Stimulated activated CD4-positive, alpha-beta T cell treated with anti-CD3 and anti-CD28 coated beads, Interleukin-2, amount 100 ng/mL, for 4 hours (primary cell): ENCODE results near the gene PRPF40A.

ENCODE experiments used
- DNase-seq: peaks from one replicate; pipeline ENCODE4 v3.0.0-alpha.2; 2020; ENCODE audit warnings: low read depth

The PRPF40A gene

GRCh38 chr2:152718076-152718908, 1.0 kb upstream of the PRPF40A start, which contains the start of gene ARL6IP6:
ARL6IP6 (plus strand) TSS chr2:152718620; CDS start chr2:152718625, 5 bp downstream.
- DNase-seq: peak; percentile 89

GRCh38 chr2:152716805-152717227, 445 bp downstream of the PRPF40A start:
- DNase-seq: peak; percentile 15

- no peak for DNase-seq
These were observed 1.3 kb downstream of the PRPF40A start for GRCh38 chr2:152715854-152716428.

GRCh38 chr2:152715112-152715511, 2.1 kb downstream of the PRPF40A start:
- DNase-seq: no peak

- no peak for DNase-seq
These were observed 6.5 kb downstream of the PRPF40A start for GRCh38 chr2:152710713-152711112.

DNA sequence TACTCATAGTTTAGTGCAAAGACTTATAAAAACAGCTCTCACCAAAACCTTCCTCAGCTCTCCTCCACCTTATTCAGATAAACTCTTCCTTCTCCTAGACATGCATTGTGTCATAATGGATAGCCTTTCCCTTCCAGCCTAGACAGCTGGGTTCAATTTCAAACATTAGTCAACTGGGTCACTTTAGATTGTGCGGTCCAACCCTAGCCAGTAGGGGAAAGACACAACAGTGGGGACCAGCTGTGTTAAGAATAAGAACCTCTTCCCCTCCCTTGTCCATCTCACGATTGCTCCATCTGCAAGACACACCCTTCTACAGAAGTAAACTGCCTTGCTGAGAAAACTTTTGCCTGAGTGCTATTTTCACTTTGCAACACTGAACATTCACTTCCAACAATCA, 8.5 kb downstream of the PRPF40A start:
- no peak for DNase-seq

DNA sequence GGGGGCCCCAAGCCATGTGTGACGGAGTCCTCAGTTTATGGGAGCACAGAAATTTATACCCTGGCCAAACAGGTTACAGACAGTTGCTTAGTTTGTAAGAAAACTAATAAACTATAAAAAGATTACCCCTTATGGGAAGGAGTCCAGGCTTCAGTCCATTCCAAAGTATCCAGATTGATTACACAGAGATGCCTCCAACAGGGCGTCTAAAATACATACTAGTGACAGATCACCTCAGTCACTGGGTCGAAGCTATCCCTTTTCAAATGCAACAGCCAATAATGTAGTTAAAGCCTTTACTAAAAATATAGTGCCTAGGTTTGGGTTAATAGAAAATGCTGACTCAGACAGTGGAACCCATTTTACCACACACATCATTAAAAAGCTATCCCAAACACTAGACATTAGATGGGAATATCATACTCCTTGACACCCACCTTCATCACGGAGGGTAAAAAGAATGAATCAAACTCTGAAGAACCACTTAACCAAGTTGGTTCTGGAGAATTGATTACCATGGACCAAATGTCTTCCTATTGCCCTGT, 10.7 kb downstream of the PRPF40A start:
- DNase-seq: no peak

- no peak for DNase-seq
These were observed 16.1 kb downstream of the PRPF40A start for GRCh38 chr2:152701198-152701597.

GRCh38 chr2:152696476-152696875, 20.8 kb downstream of the PRPF40A start:
- no peak for DNase-seq

- no peak for DNase-seq
These were observed 21.5 kb downstream of the PRPF40A start for GRCh38 chr2:152695763-152696162.

GRCh38 chr2:152694161-152694661, 23.1 kb downstream of the PRPF40A start:
- peak; percentile 37 for DNase-seq

- no peak for DNase-seq
These were observed 24.2 kb downstream of the PRPF40A start for GRCh38 chr2:152693033-152693432.

GRCh38 chr2:152686321-152686720, 30.9 kb downstream of the PRPF40A start:
- no peak for DNase-seq

DNA sequence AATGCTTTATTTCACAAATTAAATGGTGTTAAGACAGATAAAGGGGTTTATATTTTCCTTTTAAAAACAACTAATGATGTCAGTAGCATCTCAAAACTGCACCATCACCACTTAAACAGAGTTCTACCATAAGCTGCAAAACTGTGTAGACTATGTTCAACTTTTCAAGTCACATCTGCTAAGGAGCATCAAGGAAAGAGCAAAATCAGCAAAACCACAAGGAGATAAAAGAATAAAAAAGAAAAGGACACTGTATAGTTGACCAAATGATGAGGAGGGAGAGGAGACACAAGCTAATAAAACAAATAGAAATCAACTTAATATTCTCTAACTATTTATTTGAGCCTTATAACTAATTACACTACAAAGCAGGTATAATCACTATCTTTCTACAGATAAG, 33.9 kb downstream of the PRPF40A start:
- no peak for DNase-seq

DNA sequence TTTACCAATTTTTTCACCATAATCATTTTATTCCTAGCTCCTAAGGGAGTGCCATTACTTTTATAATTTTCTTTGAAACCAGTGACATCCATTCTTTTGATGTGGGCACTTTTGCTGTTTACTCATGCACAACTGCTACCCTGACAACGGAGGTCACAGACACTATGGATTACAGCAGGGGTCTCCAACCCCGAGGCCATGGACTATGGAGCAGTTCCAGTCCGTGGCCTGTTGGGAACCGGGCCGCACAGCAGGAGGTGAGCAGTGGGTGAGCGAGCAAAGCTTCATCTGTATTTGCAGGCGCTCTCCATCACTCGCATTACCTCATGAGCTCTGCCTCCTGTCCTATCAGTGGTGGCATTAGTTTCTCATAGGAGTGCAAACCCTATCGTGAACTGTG, 34.6 kb downstream of the PRPF40A start:
- DNase-seq: no peak

DNA sequence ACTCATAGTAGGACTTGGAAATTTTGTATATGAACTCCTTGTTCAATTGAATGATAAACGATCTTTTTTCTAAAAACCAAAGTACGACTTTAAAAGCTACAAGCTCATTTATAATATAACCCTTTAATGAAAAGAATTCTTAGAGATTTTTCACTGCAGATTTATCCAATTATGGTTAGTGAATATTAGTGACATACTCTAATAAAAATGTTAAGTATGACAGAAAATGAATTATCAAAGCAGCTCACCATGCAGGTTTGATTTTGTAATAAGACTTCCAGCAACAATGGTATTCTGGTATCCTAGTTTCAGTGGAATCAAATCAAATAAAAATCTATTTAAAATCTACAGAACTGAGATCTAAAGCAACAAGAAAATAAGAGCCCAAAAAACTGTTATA, 38.5 kb downstream of the PRPF40A start:
- DNase-seq: no peak

DNA sequence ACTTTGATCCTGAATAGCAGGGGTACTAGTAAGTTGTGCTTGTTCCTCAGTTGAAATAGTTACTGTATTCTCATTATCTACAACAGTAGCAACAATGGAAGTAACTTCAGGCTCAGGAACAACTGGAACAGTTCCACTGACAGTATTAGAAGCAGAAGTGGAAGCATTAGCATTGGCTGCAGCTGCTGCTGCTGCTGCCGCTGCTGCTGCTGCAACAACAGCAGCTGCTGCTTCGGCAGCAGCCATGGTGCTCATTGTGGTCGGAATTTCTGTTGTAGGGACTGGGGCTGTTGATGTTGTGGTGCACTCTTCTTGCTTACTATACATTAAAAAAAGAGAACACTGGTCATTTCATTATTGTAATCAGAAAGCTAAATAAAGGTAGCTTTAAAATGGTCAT, 40.8 kb downstream of the PRPF40A start:
- DNase-seq: no peak

- no peak for DNase-seq
These were observed 42.9 kb downstream of the PRPF40A start for GRCh38 chr2:152674334-152674733.

GRCh38 chr2:152664725-152665124, 52.5 kb downstream of the PRPF40A start:
- no peak for DNase-seq

DNA sequence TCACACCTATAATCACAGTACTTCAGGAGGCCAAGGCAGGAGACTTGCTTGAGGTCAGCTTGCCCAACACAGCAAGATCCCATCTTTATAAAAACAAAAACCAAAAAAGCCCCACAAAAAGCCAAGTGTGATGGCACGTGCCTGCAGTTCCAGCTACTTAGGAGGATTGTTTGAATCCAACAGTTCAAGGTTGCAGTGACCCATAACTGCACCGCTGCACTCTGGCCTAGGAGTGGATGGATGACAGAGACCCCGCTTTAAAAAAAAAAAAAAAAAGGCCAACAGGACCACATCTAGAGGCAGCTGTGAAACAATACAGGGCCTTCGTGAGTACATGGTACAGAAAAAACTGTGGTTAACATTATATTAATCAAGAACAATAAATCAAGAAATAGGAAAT, 56.2 kb downstream of the PRPF40A start:
- no peak for DNase-seq

GRCh38 chr2:152658221-152658620, 59.0 kb downstream of the PRPF40A start:
- DNase-seq: no peak

GRCh38 chr2:152657043-152657442, 60.2 kb downstream of the PRPF40A start:
- no peak for DNase-seq

GRCh38 chr2:152655880-152656279, 61.4 kb downstream of the PRPF40A start:
- no peak for DNase-seq
